Keratinocyte (primary cell): ENCODE measurements around the gene TAF1B.

Source experiments
- EZH2 ChIP-seq: IDR thresholded peaks from one replicate; pipeline ENCODE4 v1.6.1; 2012; ENCODE audit warnings: inconsistent platforms, mild to moderate bottlenecking, low read length, moderate library complexity
- TF ChIP-seq, protein P1 (sequence below), 3 experiments: IDR thresholded peaks in 1 of 3; conservative IDR thresholded peaks in 1 of 3; optimal IDR thresholded peaks in 1 of 3; 2 replicates in 2 of 3; 3 replicates in 1 of 3; pipeline versions ENCODE3 to v1.5.1; 2011; ENCODE audit warnings: low read length in 3 of 3, mild to moderate bottlenecking in 3 of 3, moderate library complexity in 2 of 3, control low read depth in 1 of 3, inconsistent platforms in 1 of 3; ENCODE audit not compliant: insufficient read depth in 2 of 3; ENCODE audit errors: extremely low read depth in 1 of 3

- TF ChIP-seq, protein P1, sequence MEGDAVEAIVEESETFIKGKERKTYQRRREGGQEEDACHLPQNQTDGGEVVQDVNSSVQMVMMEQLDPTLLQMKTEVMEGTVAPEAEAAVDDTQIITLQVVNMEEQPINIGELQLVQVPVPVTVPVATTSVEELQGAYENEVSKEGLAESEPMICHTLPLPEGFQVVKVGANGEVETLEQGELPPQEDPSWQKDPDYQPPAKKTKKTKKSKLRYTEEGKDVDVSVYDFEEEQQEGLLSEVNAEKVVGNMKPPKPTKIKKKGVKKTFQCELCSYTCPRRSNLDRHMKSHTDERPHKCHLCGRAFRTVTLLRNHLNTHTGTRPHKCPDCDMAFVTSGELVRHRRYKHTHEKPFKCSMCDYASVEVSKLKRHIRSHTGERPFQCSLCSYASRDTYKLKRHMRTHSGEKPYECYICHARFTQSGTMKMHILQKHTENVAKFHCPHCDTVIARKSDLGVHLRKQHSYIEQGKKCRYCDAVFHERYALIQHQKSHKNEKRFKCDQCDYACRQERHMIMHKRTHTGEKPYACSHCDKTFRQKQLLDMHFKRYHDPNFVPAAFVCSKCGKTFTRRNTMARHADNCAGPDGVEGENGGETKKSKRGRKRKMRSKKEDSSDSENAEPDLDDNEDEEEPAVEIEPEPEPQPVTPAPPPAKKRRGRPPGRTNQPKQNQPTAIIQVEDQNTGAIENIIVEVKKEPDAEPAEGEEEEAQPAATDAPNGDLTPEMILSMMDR (optimal IDR thresholded peaks at IDR 0.05 in 1 of 3, IDR thresholded peaks at IDR 0.05 in 1 of 3, conservative IDR thresholded peaks at IDR 0.05 in 1 of 3; ENCODE audit: extremely low read depth in 1 of 3, insufficient read depth in 2 of 3, low read length in 3 of 3) = no peak
- no peak for TF ChIP-seq EZH2
These were observed 9.6 kb downstream of the TAF1B start for GRCh38 chr2:9852881-9853280.
